Osteoblast (primary cell): ENCODE results near the gene CAVIN4. TPM values are rescaled to one million over a fixed set of nuclear protein-coding genes. Genes with fewer than 3 reads are reported as not detected.

Experiments
- DNase-seq: peaks from one replicate; pipeline ENCODE4 v3.0.0; 2011; ENCODE audit warnings: low spot score, mixed read lengths; ENCODE audit not compliant: insufficient read length; ENCODE audit errors: missing footprints
- H2AFZ ChIP-seq: 2 replicates; pipeline ENCODE4 v1.6.0; 2011; ENCODE audit warnings: mild to moderate bottlenecking, low read length
- H3K27ac ChIP-seq: 2 replicates; pipeline ENCODE4 v1.5.1; 2011; ENCODE audit warnings: mild to moderate bottlenecking, low read depth, low read length, moderate library complexity
- H3K27me3 ChIP-seq: 2 replicates; pipeline ENCODE4 v1.6.0; 2012; ENCODE audit warnings: mild to moderate bottlenecking, control low read depth, inconsistent platforms, low read length, moderate library complexity; ENCODE audit not compliant: insufficient read depth
- H3K36me3 ChIP-seq: 2 replicates; pipeline ENCODE4 v1.5.1; 2011; ENCODE audit warnings: mild to moderate bottlenecking, low read length, control low read depth, moderate library complexity; ENCODE audit not compliant: insufficient read depth
- H3K4me1 ChIP-seq: 2 replicates; pipeline ENCODE4 v1.5.1; 2011; ENCODE audit warnings: mild to moderate bottlenecking, low read length, control low read depth, moderate library complexity; ENCODE audit not compliant: insufficient read depth
- H3K4me2 ChIP-seq: 2 replicates; pipeline ENCODE4 v1.6.0; 2011; ENCODE audit warnings: mild to moderate bottlenecking, low read length; ENCODE audit not compliant: insufficient read depth
- H3K4me3 ChIP-seq: fragments of 200-600 bp; sonication (generic); 3 replicates; pipeline ENCODE4 v1.5.1; 2012; ENCODE audit warnings: mild to moderate bottlenecking, low read length, inconsistent platforms; ENCODE audit not compliant: insufficient read depth
- H3K79me2 ChIP-seq: 2 replicates; pipeline ENCODE4 v1.6.0; 2012; ENCODE audit warnings: mild to moderate bottlenecking, low read length, control low read depth, inconsistent platforms; ENCODE audit not compliant: insufficient read depth
- H3K9me3 ChIP-seq: 2 replicates; pipeline ENCODE4 v1.5.1; 2011; ENCODE audit warnings: low read depth, low read length, control low read depth
- H4K20me1 ChIP-seq: 2 replicates; pipeline ENCODE4 v1.6.0; 2012; ENCODE audit warnings: mild to moderate bottlenecking, low read length, control low read depth; ENCODE audit not compliant: insufficient read depth
- total RNA-seq: library from RNA; depleted of rRNA; stranded (reverse); fragments of >200 nt; gene quantifications from 2 replicates; pipeline ENCODE4 v1.2.3, GENCODE V29; 2012
- TF ChIP-seq, protein P1 (sequence below): IDR thresholded peaks from 2 replicates; pipeline ENCODE4 v1.5.1; 2011; ENCODE audit warnings: mild to moderate bottlenecking, low read depth, low read length, moderate library complexity; ENCODE audit errors: extremely low read depth

Gene CAVIN4, protein sequence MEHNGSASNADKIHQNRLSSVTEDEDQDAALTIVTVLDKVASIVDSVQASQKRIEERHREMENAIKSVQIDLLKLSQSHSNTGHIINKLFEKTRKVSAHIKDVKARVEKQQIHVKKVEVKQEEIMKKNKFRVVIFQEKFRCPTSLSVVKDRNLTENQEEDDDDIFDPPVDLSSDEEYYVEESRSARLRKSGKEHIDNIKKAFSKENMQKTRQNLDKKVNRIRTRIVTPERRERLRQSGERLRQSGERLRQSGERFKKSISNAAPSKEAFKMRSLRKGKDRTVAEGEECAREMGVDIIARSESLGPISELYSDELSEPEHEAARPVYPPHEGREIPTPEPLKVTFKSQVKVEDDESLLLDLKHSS
- 1.4 and 1.5 TPM in 2 replicates for total RNA-seq

DNA sequence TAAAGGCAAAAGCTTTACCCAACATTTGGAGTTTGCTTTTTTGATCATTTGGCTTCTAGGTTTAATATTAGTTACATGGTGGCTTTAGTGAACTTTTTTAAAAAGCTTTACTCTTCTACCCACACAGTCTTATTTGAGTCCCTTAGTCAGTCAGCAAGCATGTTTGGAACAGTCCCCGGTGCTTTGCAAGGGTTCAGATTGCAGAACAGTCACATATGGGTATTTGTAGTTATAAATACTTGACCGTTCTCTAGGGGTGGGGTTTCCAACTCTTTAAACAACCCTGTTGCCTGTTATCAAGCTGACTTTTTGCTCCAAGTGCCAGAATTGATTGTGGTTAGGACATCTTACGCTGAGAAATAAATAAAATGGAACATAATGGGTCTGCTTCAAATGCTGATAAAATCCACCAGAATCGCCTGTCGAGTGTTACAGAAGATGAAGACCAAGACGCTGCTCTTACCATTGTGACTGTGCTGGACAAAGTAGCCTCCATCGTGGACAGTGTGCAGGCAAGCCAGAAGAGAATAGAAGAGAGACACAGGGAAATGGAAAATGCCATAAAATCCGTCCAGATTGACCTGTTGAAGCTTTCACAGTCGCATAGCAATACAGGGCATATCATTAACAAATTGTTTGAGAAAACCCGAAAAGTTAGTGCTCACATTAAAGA, at the start of gene CAVIN4:
Gene CAVIN4, plus strand, starts transcription at position 304 of the 673 bp plus-strand sequence. Its CDS starts 65 bp downstream, at position 369.
- Histone ChIP-seq H3K27ac (no peak within 1 kb of the TSS), H3K4me1 (peaks cover 39% of the 10 kb centered on the region)

DNA sequence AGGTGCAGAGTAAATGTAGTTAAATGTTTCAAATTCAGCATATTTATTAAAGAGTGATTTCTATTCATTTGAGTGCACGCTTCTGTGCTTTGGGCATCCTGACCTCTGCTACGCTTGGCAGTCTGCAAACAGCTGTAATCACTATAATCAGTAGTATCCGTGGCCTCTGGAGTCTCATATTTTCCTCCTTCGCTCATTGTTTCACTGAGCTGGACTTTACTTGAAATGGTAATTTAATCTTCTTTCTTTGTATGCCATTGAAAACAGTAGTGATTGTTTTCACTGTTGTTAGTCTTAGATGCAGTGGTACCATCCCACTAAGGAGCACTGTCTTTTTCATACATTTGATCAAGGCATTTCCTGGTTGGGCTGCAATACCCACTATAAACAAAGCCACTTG, 43.5 kb upstream of the CAVIN4 start:
- TF ChIP-seq, protein P1, sequence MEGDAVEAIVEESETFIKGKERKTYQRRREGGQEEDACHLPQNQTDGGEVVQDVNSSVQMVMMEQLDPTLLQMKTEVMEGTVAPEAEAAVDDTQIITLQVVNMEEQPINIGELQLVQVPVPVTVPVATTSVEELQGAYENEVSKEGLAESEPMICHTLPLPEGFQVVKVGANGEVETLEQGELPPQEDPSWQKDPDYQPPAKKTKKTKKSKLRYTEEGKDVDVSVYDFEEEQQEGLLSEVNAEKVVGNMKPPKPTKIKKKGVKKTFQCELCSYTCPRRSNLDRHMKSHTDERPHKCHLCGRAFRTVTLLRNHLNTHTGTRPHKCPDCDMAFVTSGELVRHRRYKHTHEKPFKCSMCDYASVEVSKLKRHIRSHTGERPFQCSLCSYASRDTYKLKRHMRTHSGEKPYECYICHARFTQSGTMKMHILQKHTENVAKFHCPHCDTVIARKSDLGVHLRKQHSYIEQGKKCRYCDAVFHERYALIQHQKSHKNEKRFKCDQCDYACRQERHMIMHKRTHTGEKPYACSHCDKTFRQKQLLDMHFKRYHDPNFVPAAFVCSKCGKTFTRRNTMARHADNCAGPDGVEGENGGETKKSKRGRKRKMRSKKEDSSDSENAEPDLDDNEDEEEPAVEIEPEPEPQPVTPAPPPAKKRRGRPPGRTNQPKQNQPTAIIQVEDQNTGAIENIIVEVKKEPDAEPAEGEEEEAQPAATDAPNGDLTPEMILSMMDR, result no peak
- no peaks in the 10 kb centered on the region for H4K20me1 ChIP-seq
- no peaks in the 10 kb centered on the region for H3K79me2 ChIP-seq
- H2AFZ ChIP-seq, result peak overlapping the region; percentile 40
- no peak overlapping the region for H3K4me3 ChIP-seq
- DNase-seq, result peak; percentile 49
- H3K9me3 ChIP-seq, result no peaks in the 10 kb centered on the region
- no peaks in the 10 kb centered on the region for H3K36me3 ChIP-seq
- H3K27ac ChIP-seq, result no peak overlapping the region
- no peaks in the 10 kb centered on the region for H3K4me1 ChIP-seq
- no peaks in the 10 kb centered on the region for H3K27me3 ChIP-seq
- no peak overlapping the region for H3K4me2 ChIP-seq

More for the DNA sequence above, at the start of gene CAVIN4:
- peak; percentile 43 for DNase-seq
- Histone ChIP-seq H3K9me3 (no peaks in the 10 kb centered on the region), H3K36me3 (no peaks in the 10 kb centered on the region), H3K4me3 (peak within 1 kb of the TSS; percentile 41), H3K4me2 (peak within 1 kb of the TSS; percentile 42), H4K20me1 (no peaks in the 10 kb centered on the region), H3K27me3 (no peaks in the 10 kb centered on the region), H3K79me2 (no peaks in the 10 kb centered on the region), H2AFZ (no peak within 1 kb of the TSS)
- TF ChIP-seq, protein P1, result no peak

DNA sequence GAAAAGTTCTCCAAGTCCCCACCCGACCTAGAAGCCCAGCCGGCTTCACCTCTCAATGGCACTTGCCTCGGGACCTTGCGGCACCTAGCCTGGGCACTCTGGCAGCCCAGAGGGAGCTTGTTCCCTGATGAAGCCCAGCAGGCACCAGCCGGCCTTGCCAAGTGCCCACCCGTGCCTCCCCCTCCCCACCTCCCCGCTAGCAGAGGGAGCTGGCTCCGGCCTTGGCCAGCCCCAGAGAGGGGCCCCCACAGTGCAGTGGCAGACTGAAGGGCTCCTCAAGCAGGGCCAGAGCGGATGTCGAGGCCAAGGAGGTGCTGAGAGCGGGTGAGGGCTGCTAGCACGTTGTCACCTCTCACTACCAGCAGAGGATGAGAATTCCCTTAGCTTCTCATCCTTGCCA, 37.6 kb upstream of the CAVIN4 start:
- H3K4me1 ChIP-seq, result no peaks in the 10 kb centered on the region
- no peak overlapping the region for H3K4me2 ChIP-seq
- H3K4me3 ChIP-seq, result no peak overlapping the region
- no peaks in the 10 kb centered on the region for H3K36me3 ChIP-seq
- H4K20me1 ChIP-seq, result no peaks in the 10 kb centered on the region
- no peaks in the 10 kb centered on the region for H3K27me3 ChIP-seq
- TF ChIP-seq, protein P1, result no peak
- DNase-seq, result no peak
- H3K27ac ChIP-seq, result no peak overlapping the region
- H3K79me2 ChIP-seq, result no peaks in the 10 kb centered on the region
- no peak overlapping the region for H2AFZ ChIP-seq
- H3K9me3 ChIP-seq, result no peaks in the 10 kb centered on the region

DNA sequence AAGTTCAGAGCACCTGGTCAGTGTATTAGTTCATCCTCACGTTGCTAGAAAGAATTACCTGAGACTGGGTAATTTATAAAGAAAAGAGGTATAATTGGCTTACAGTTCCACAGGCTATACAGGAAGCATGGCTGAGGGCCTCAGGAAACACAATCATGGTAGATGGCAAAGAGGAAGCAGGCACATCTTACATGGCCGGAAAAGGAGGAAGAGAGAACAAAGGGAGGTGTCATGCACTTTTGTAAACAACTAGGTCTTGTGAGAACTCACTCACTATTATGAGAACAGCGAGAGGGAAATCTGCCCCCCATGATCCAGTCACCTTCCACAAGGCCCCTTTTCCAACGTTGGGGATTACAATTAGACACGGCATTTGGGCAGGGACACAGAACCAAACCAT, 28.8 kb upstream of the CAVIN4 start:
- H2AFZ ChIP-seq, result no peak overlapping the region
- no peaks in the 10 kb centered on the region for H3K27me3 ChIP-seq
- H3K4me2 ChIP-seq, result no peak overlapping the region
- no peaks in the 10 kb centered on the region for H3K9me3 ChIP-seq
- no peaks in the 10 kb centered on the region for H4K20me1 ChIP-seq
- no peak for DNase-seq
- no peaks in the 10 kb centered on the region for H3K4me1 ChIP-seq
- H3K4me3 ChIP-seq, result no peak overlapping the region
- H3K27ac ChIP-seq, result no peak overlapping the region
- H3K36me3 ChIP-seq, result no peaks in the 10 kb centered on the region
- no peaks in the 10 kb centered on the region for H3K79me2 ChIP-seq
- TF ChIP-seq, protein P1, result no peak
